Smooth muscle cell (in vitro differentiated cells): ENCODE results near the gene SLC10A1. TPM values are rescaled to one million over a fixed set of nuclear protein-coding genes. Genes with fewer than 3 reads are reported as not detected.

Source experiments
- DNase-seq: peaks from one replicate; lab custom pipeline; 2025; ENCODE audit not compliant: unreplicated experiment; lab: John Stamatoyannopoulos, UW
- H2AFZ ChIP-seq: fragments of 200-600 bp; sonication (generic); 2 replicates; pipeline ENCODE4 v1.6.0; 2016; ENCODE audit warnings: antibody characterized with exemption, low read depth, mild to moderate bottlenecking
- H3F3A ChIP-seq: fragments of 200-600 bp; sonication (generic); 2 replicates; pipeline ENCODE4 v1.6.0; 2017; ENCODE audit warnings: antibody characterized with exemption, low read depth
- H3K27ac ChIP-seq: fragments of 200-600 bp; sonication (generic); 2 replicates; pipeline ENCODE4 v1.5.1; 2016; ENCODE audit warnings: low read depth, mild to moderate bottlenecking
- H3K27me3 ChIP-seq: fragments of 200-600 bp; sonication (generic); 2 replicates; pipeline ENCODE4 v1.6.1; 2016; ENCODE audit warnings: low read depth, mild to moderate bottlenecking
- H3K36me3 ChIP-seq: fragments of 200-600 bp; sonication (generic); 2 replicates; pipeline ENCODE4 v1.5.1; 2016; ENCODE audit warnings: low read depth
- H3K4me1 ChIP-seq: fragments of 200-600 bp; sonication (generic); 2 replicates; pipeline ENCODE4 v1.5.1; 2016; ENCODE audit warnings: low read depth
- H3K4me2 ChIP-seq: fragments of 200-600 bp; sonication (generic); 2 replicates; pipeline ENCODE4 v1.6.0; 2016; ENCODE audit warnings: mild to moderate bottlenecking
- H3K4me3 ChIP-seq: fragments of 200-600 bp; sonication (generic); 2 replicates; pipeline ENCODE4 v1.5.1; 2016; ENCODE audit warnings: mild to moderate bottlenecking
- H3K79me2 ChIP-seq: fragments of 200-600 bp; sonication (generic); 2 replicates; pipeline ENCODE4 v1.6.0; 2016; ENCODE audit warnings: low read depth, mild to moderate bottlenecking
- H3K9ac ChIP-seq: fragments of 200-600 bp; sonication (generic); 2 replicates; pipeline ENCODE4 v1.6.0; 2016; ENCODE audit warnings: low read depth
- H3K9me3 ChIP-seq: fragments of 200-600 bp; sonication (generic); replicated peaks from 2 replicates; pipeline ENCODE4 v1.5.1; 2016; ENCODE audit warnings: low read depth
- H4K20me1 ChIP-seq: fragments of 200-600 bp; sonication (generic); 2 replicates; pipeline ENCODE4 v1.6.0; 2016; ENCODE audit warnings: low read depth
- WGBS: methylation state at CpG from one replicate; pipeline ENCODE4 v1.1.7; 2016; ENCODE audit warnings: low lambda C conversion rate; 5-methylcytosine and 5-hydroxymethylcytosine counted together
- polyA plus RNA-seq: library from polyadenylated mRNA; unstranded; fragments of >200 nt; fragmentation: Nextera tagmentation; extraction: Ambion mirVana; gene quantifications from 2 replicates; pipeline ENCODE4 v1.2.1, GENCODE V29; 2016
- total RNA-seq: library from RNA; depleted of rRNA; stranded (reverse); fragments of >200 nt; gene quantifications from 2 replicates; pipeline ENCODE4 v1.2.3, GENCODE V29; 2014
- TF ChIP-seq, protein P1 (sequence below): fragments of 200-600 bp; sonication (generic); IDR thresholded peaks from 2 replicates; pipeline ENCODE4 v1.5.1; 2017; ENCODE audit warnings: borderline replicate concordance, mild to moderate bottlenecking, antibody characterized with exemption; ENCODE audit not compliant: insufficient read depth, poor library complexity, severe bottlenecking

The SLC10A1 gene
- total and polyA plus RNA-seq, 2 experiments from 2014 or later = 0.10 TPM; not detected in 1

DNA sequence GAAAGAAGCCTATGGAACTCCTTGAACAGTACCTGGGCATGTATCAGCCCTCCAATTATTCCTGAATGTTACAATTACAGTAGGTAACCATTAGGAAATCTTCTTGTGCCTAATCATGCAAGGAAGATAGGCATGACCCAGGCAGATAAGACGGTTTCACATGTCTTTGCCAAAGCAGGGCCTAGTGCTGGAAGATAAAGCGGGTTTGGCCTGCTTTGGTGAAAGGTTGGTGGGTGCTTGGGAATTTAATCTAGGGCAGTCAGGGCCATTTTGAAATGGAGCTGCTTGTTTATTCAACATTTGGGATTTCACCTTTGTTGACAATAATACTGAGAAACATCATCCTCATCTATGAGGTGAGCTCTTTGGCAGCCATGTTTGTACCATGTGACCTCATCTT lies 42.6 kb downstream of the SLC10A1 start:
- no peaks in the 10 kb centered on the region for H4K20me1 ChIP-seq
- no peaks in the 10 kb centered on the region for H3K4me1 ChIP-seq
- H3K9me3 ChIP-seq = no peaks in the 10 kb centered on the region
- no peaks in the 10 kb centered on the region for H3K27me3 ChIP-seq
- no peaks in the 10 kb centered on the region for H3F3A ChIP-seq
- H3K4me3 ChIP-seq = no peak overlapping the region
- no peak overlapping the region for H2AFZ ChIP-seq
- no peaks in the 10 kb centered on the region for H3K79me2 ChIP-seq
- WGBS = 97% methylated on average over 2 of the region's 2 CpGs
- DNase-seq = no peak
- TF ChIP-seq, protein P1, sequence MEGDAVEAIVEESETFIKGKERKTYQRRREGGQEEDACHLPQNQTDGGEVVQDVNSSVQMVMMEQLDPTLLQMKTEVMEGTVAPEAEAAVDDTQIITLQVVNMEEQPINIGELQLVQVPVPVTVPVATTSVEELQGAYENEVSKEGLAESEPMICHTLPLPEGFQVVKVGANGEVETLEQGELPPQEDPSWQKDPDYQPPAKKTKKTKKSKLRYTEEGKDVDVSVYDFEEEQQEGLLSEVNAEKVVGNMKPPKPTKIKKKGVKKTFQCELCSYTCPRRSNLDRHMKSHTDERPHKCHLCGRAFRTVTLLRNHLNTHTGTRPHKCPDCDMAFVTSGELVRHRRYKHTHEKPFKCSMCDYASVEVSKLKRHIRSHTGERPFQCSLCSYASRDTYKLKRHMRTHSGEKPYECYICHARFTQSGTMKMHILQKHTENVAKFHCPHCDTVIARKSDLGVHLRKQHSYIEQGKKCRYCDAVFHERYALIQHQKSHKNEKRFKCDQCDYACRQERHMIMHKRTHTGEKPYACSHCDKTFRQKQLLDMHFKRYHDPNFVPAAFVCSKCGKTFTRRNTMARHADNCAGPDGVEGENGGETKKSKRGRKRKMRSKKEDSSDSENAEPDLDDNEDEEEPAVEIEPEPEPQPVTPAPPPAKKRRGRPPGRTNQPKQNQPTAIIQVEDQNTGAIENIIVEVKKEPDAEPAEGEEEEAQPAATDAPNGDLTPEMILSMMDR = no peak
- no peak overlapping the region for H3K4me2 ChIP-seq
- H3K9ac ChIP-seq = no peak overlapping the region
- no peaks in the 10 kb centered on the region for H3K36me3 ChIP-seq
- no peak overlapping the region for H3K27ac ChIP-seq

DNA sequence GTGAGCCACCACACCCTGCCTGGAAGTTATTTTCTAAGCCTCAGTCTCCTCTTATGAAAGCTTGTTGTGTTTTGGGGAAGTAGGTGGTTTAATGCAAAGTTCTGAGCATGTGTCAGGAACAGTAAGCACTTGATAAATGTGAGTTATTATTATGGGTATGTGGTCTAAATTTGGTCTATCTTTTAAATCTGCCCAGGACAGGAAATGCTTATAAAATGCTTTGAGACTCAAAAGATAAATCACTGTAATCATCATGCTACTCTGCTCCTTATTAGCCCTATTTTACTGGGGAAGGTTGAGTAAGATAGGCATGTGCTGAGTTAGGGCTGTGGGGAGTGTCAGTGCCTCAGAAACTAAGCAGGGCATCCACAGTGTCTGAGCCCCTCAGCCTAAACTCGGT lies 43.2 kb downstream of the SLC10A1 start:
- no peaks in the 10 kb centered on the region for H3K9me3 ChIP-seq
- H3F3A ChIP-seq = no peaks in the 10 kb centered on the region
- no peak for DNase-seq
- WGBS = 88% methylated on average over 1 of the region's 1 CpG
- H3K27me3 ChIP-seq = no peaks in the 10 kb centered on the region
- H3K4me1 ChIP-seq = no peaks in the 10 kb centered on the region
- H3K4me3 ChIP-seq = no peak overlapping the region
- no peak overlapping the region for H3K4me2 ChIP-seq
- no peaks in the 10 kb centered on the region for H4K20me1 ChIP-seq
- H3K79me2 ChIP-seq = no peaks in the 10 kb centered on the region
- H3K27ac ChIP-seq = no peak overlapping the region
- TF ChIP-seq, protein P1 = no peak
- H2AFZ ChIP-seq = no peak overlapping the region
- no peaks in the 10 kb centered on the region for H3K36me3 ChIP-seq
- H3K9ac ChIP-seq = no peak overlapping the region

DNA sequence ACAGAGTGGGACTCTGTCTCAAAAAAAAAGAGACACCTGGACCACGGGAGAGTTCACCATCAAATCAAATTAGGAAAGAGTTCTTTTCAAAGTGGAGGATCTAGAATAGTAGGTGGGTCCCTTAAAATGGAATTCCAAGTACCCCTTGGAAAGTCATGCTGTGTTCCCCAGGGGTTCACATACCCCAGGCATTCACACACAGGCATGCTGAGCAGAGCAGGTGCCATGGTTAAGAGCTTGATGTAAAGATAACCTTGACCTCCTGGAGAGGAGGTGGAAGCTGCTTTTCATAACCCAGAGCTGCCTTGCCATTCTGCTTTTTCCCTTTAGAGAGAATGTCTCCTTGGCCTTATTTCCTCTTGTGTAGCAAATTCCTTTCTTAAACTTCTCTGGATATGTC lies 44.3 kb downstream of the SLC10A1 start:
- H3K4me2 ChIP-seq = no peak overlapping the region
- no peak overlapping the region for H3K4me3 ChIP-seq
- H3K4me1 ChIP-seq = no peaks in the 10 kb centered on the region
- H2AFZ ChIP-seq = no peak overlapping the region
- H3K9ac ChIP-seq = no peak overlapping the region
- no peaks in the 10 kb centered on the region for H3K27me3 ChIP-seq
- WGBS = 71% methylated on average over 1 of the region's 1 CpG
- no peak overlapping the region for H3K27ac ChIP-seq
- no peaks in the 10 kb centered on the region for H4K20me1 ChIP-seq
- H3K9me3 ChIP-seq = no peaks in the 10 kb centered on the region
- no peaks in the 10 kb centered on the region for H3F3A ChIP-seq
- no peaks in the 10 kb centered on the region for H3K36me3 ChIP-seq
- DNase-seq = no peak
- TF ChIP-seq, protein P1 = no peak
- H3K79me2 ChIP-seq = no peaks in the 10 kb centered on the region

DNA sequence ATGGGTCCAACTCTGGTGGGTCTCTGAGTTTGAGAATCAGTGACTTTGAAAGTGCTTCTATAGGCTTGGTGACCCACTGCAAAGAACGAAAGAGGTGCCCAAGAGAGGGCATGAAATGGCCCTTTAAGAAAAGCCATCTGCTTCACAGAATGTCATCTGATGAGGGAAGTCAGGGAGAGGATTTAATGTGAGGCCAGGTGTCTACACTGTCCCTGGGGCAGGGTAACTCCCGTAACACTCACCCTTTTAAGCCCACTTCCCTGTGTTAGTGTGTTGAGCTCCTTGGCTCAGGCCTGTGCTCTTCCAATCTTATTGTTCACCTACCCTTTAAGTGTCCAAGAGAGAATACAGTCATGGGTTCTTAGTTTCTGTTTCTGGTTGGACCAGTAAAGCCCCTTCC lies 46.5 kb downstream of the SLC10A1 start:
- H3K9ac ChIP-seq = no peak overlapping the region
- no peak overlapping the region for H3K27ac ChIP-seq
- no peak overlapping the region for H3K4me3 ChIP-seq
- DNase-seq = no peak
- no peaks in the 10 kb centered on the region for H3K9me3 ChIP-seq
- no peaks in the 10 kb centered on the region for H3K27me3 ChIP-seq
- TF ChIP-seq, protein P1 = no peak
- H3K36me3 ChIP-seq = no peaks in the 10 kb centered on the region
- H3K4me1 ChIP-seq = no peaks in the 10 kb centered on the region
- no peaks in the 10 kb centered on the region for H3K79me2 ChIP-seq
- H4K20me1 ChIP-seq = no peaks in the 10 kb centered on the region
- H3F3A ChIP-seq = no peaks in the 10 kb centered on the region
- WGBS = 100% methylated on average over 2 of the region's 2 CpGs
- no peak overlapping the region for H2AFZ ChIP-seq
- no peak overlapping the region for H3K4me2 ChIP-seq
